ENCODE data around the gene ARAP2. TPM values are rescaled to one million over a fixed set of nuclear protein-coding genes. Genes with fewer than 3 reads are reported as not detected.
A peak's percentile ranks its signal among the peaks of the same experiment; 100 is the strongest.

The ARAP2 gene
- total RNA-seq, 1 experiment from 2014 or later: 13.6 TPM

- DNase-seq (ENCODE audit: low read depth, low spot score) (no peak), ATAC-seq (no peak)
- H3K9ac ChIP-seq (ENCODE audit: low read length): no peak overlapping the region
- H3K79me2 ChIP-seq (ENCODE audit: insufficient read depth, low read length): peaks cover 90% of the 10 kb centered on the region
- no peak overlapping the region for H2AFZ ChIP-seq (ENCODE audit: low read depth, low read length, poor library complexity, severe bottlenecking)
- no peak overlapping the region for H3K4me3 ChIP-seq (replicated peaks in 1 of 2; ENCODE audit: low read depth in 1 of 2, low read length in 2 of 2)
- H4K20me1 ChIP-seq (ENCODE audit: insufficient read depth): peaks cover 3% of the 10 kb centered on the region; the same call in 1 of the 2 replicates
- TF ChIP-seq FOSL1 (IDR thresholded peaks at IDR 0.05; ENCODE audit: low read depth) (peak; percentile 51), CBX3 (IDR thresholded peaks at IDR 0.05; ENCODE audit: low read depth) (peak; percentile 44; the same call in 1 of the 2 replicates), ELF1 (IDR thresholded peaks at IDR 0.05; ENCODE audit: borderline replicate concordance, low read depth) (no peak), ZFX (IDR thresholded peaks at IDR 0.05) (no peak), JUND (IDR thresholded peaks at IDR 0.05) (peak; percentile 29), POLR2AphosphoS5 (IDR thresholded peaks at IDR 0.05; ENCODE audit: low read depth, low read length) (no peak), ATF3 (IDR thresholded peaks at IDR 0.05) (no peak)
- H3K36me3 ChIP-seq (ENCODE audit: control insufficient read depth in 1 of 2, insufficient read depth in 2 of 2, low read length in 2 of 2): no peaks in the 10 kb centered on the region
- peak overlapping the region; percentile 32 for H3K4me2 ChIP-seq (ENCODE audit: low read length)
- ChIA-PET RAD21 (ENCODE audit: low non-redundant PET in 1 of 2, low total read pairs in 2 of 2, uncharacterized antibody in 2 of 2, unreplicated experiment in 2 of 2) (no interaction called here), CTCF (no interaction called here), POLR2A (interaction anchor here (0.7 kb wide), 1 partner anchor 21 kb away, joined by 3 read pairs; the partner anchor contains the start of gene ARAP2)
- H3K9me3 ChIP-seq (ENCODE audit: control insufficient read depth in 1 of 2, insufficient read depth in 1 of 2, low read depth in 1 of 2, low read length in 2 of 2): no peaks in the 10 kb centered on the region
- intact Hi-C loops (cut with micrococcal nuclease): no loop called here
- H3K9me2 ChIP-seq (ENCODE audit: insufficient read depth): no peaks in the 10 kb centered on the region
- H3K27ac ChIP-seq (ENCODE audit: low read depth, low read length): no peak overlapping the region
- BruUV-seq (replicated peaks): no TSS peak
- H3K27me3 ChIP-seq (ENCODE audit: insufficient read depth, low read length): no peaks in the 10 kb centered on the region
- peaks cover 31 to 38% of the 10 kb centered on the region in 2 experiments for H3K4me1 ChIP-seq (ENCODE audit: control insufficient read depth in 1 of 2, insufficient read depth in 2 of 2, low read length in 2 of 2)
Measured at GRCh38 chr4:36222702-36223101, 21.6 kb downstream of the ARAP2 start.

DNA sequence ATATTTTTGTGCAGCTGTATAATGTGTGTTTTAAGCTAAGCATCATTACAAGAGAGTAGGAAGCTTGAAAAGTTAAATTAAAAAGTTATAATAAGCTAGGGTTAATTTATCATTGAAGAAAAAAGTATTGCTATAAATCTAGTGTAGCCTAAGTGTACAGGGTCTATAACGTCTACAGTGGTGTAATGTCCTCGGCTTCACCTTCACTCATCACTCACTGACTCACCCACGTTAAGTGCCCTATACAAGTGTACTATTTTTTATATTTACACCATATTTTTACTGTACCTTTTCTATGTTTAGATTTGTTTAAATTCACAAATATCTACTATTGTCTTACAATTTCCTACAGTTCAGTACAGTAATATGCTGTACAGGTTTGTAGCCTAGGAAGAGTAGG lies 23.5 kb downstream of the ARAP2 start:
- ChIA-PET RAD21 (ENCODE audit: low non-redundant PET in 1 of 2, low total read pairs in 2 of 2, uncharacterized antibody in 2 of 2, unreplicated experiment in 2 of 2) (no interaction called here), CTCF (no interaction called here), POLR2A (no interaction called here)
- no peak for TF ChIP-seq JUND (IDR thresholded peaks at IDR 0.05)
- TF ChIP-seq SIN3A (IDR thresholded peaks at IDR 0.05; ENCODE audit: low read depth): no peak
- no peak for TF ChIP-seq CEBPB (IDR thresholded peaks at IDR 0.05; ENCODE audit: low read depth)
- no peak for TF ChIP-seq EZH2phosphoT487 (IDR thresholded peaks at IDR 0.05; ENCODE audit: borderline replicate concordance)
- TF ChIP-seq RAD21 (IDR thresholded peaks at IDR 0.05; ENCODE audit: low read depth): no peak
- no peak for TF ChIP-seq SRF (IDR thresholded peaks at IDR 0.05; ENCODE audit: low read depth)
- no peak for TF ChIP-seq ZFX (IDR thresholded peaks at IDR 0.05)
- no peak for TF ChIP-seq FOSL1 (IDR thresholded peaks at IDR 0.05; ENCODE audit: low read depth)
- TF ChIP-seq, protein P1, sequence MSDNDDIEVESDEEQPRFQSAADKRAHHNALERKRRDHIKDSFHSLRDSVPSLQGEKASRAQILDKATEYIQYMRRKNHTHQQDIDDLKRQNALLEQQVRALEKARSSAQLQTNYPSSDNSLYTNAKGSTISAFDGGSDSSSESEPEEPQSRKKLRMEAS (IDR thresholded peaks at IDR 0.05): no peak
- Histone ChIP-seq H4K20me1 (ENCODE audit: insufficient read depth) (peaks cover 3% of the 10 kb centered on the region; the same call in 1 of the 2 replicates), H3K9ac (ENCODE audit: low read length) (no peak overlapping the region), H3K79me2 (ENCODE audit: insufficient read depth, low read length) (peaks cover 94% of the 10 kb centered on the region), H3K36me3 (ENCODE audit: control insufficient read depth in 1 of 2, insufficient read depth in 2 of 2, low read length in 2 of 2) (no peaks in the 10 kb centered on the region), H3K4me2 (ENCODE audit: low read length) (no peak overlapping the region), H3K27me3 (ENCODE audit: insufficient read depth, low read length) (no peaks in the 10 kb centered on the region), H3K4me3 (replicated peaks in 1 of 2; ENCODE audit: low read depth in 1 of 2, low read length in 2 of 2) (no peak overlapping the region), H3K9me3 (ENCODE audit: control insufficient read depth in 1 of 2, insufficient read depth in 1 of 2, low read depth in 1 of 2, low read length in 2 of 2) (no peaks in the 10 kb centered on the region), H2AFZ (ENCODE audit: low read depth, low read length, poor library complexity, severe bottlenecking) (no peak overlapping the region), H3K4me1 (ENCODE audit: control insufficient read depth in 1 of 2, insufficient read depth in 2 of 2, low read length in 2 of 2) (peaks cover 24 to 31% of the 10 kb centered on the region in 2 experiments), H3K27ac (ENCODE audit: low read depth, low read length) (no peak overlapping the region), H3K9me2 (ENCODE audit: insufficient read depth) (no peaks in the 10 kb centered on the region)
- no peak for DNase-seq (ENCODE audit: low read depth, low spot score)
- ATAC-seq: no peak
- intact Hi-C loops (cut with micrococcal nuclease): no loop called here
- BruUV-seq (replicated peaks): no TSS peak

All from HCT116 (cell line).